IMR-90 (cell line): ENCODE measurements around the gene ASB7. TPM values are rescaled to one million over a fixed set of nuclear protein-coding genes. Genes with fewer than 3 reads are reported as not detected.

ENCODE experiments used
- ATAC-seq: fragments of 200-7000 bp; cut with Tn5 transposase; 2 replicates; pipeline ENCODE4 v1.9.1; 2020; ENCODE audit warnings: low read depth, mild to moderate bottlenecking, moderate library complexity
- BruUV-seq: library from RNA; stranded (reverse); fragments of 400-500 nt; replicated peaks from 2 replicates; lab custom pipeline; 2021; lab: Mats Ljungman, UMichigan
- CTCF ChIA-PET: fragments of 300-600 bp; formaldehyde crosslinking; extraction: SDS; loops from one replicate; lab custom pipeline; 2021; ENCODE audit warnings: antibody characterized with exemption; lab: Yijun Ruan, JAX
- POLR2A ChIA-PET: fragments of 300-600 bp; sonication (Branson Sonifier 250); formaldehyde crosslinking; loops from one replicate; lab custom pipeline; 2022; ENCODE audit warnings: antibody characterized with exemption; ENCODE audit not compliant: unreplicated experiment; lab: Charles Lee
- DNase-seq: peaks from one replicate; pipeline ENCODE4 v3.0.0; 2013
- H2AFZ ChIP-seq: replicated peaks from 2 replicates; pipeline ENCODE3; 2013; ENCODE audit warnings: low read length, mild to moderate bottlenecking; ENCODE audit not compliant: poor library complexity
- H2AK5ac ChIP-seq: 2 replicates; pipeline ENCODE4 v1.6.1; 2013; ENCODE audit warnings: low read depth, low read length, inconsistent platforms
- H2AK9ac ChIP-seq: replicated peaks from 2 replicates; pipeline ENCODE3; 2013; ENCODE audit warnings: mild to moderate bottlenecking, low read depth, low read length, moderate library complexity; ENCODE audit not compliant: poor library complexity
- H2BK120ac ChIP-seq: 2 replicates; pipeline ENCODE4 v1.6.1; 2013; ENCODE audit warnings: low read depth, low read length, inconsistent platforms
- H2BK15ac ChIP-seq: 3 replicates; pipeline ENCODE4 v1.6.1; 2013; ENCODE audit warnings: low read depth, low read length, inconsistent platforms
- H2BK20ac ChIP-seq: 2 replicates; pipeline ENCODE4 v1.6.1; 2013; ENCODE audit warnings: low read depth, mild to moderate bottlenecking, inconsistent platforms, low read length, moderate library complexity
- H2BK5ac ChIP-seq: 2 replicates; pipeline ENCODE4 v1.6.1; 2013; ENCODE audit warnings: mild to moderate bottlenecking, low read depth, low read length, inconsistent platforms; ENCODE audit not compliant: poor library complexity, severe bottlenecking
- H3K14ac ChIP-seq: replicated peaks from 2 replicates; pipeline ENCODE4 v1.6.1; 2013; ENCODE audit warnings: low read depth, low read length, inconsistent platforms
- H3K18ac ChIP-seq: 2 replicates; pipeline ENCODE4 v1.6.1; 2013; ENCODE audit warnings: low read depth, low read length, control low read depth
- H3K23ac ChIP-seq: 2 replicates; pipeline ENCODE4 v1.6.1; 2013; ENCODE audit warnings: low read depth, low read length, inconsistent platforms
- H3K27ac ChIP-seq: 2 replicates; pipeline ENCODE4 v1.5.1; 2013; ENCODE audit warnings: mild to moderate bottlenecking, control low read depth, low read length; ENCODE audit not compliant: insufficient read depth
- H3K27me3 ChIP-seq: 2 replicates; pipeline ENCODE4 v1.6.1; 2013; ENCODE audit warnings: low read length; ENCODE audit not compliant: control insufficient read depth, insufficient read depth
- H3K36me3 ChIP-seq: 2 replicates; pipeline ENCODE4 v1.6.1; 2013; ENCODE audit warnings: low read length, mixed read lengths; ENCODE audit not compliant: control insufficient read depth, insufficient read depth
- H3K4ac ChIP-seq: 2 replicates; pipeline ENCODE4 v1.6.1; 2013; ENCODE audit warnings: low read depth, low read length, inconsistent platforms
- H3K4me1 ChIP-seq: 2 replicates; pipeline ENCODE4 v1.6.1; 2013; ENCODE audit warnings: low read length, mixed read lengths; ENCODE audit not compliant: control insufficient read depth, insufficient read depth
- H3K4me2 ChIP-seq: 2 replicates; pipeline ENCODE4 v1.6.1; 2013; ENCODE audit warnings: low read depth, mild to moderate bottlenecking, control low read depth, low read length, moderate library complexity
- H3K4me3 ChIP-seq: 2 replicates; pipeline ENCODE4 v1.5.1; 2013; ENCODE audit warnings: low read depth, mild to moderate bottlenecking, control low read depth, low read length, moderate library complexity; ENCODE audit not compliant: insufficient read depth
- H3K56ac ChIP-seq: 2 replicates; pipeline ENCODE4 v1.6.1; 2013; ENCODE audit warnings: low read length, inconsistent platforms; ENCODE audit not compliant: insufficient read depth; ENCODE audit errors: extremely low read depth
- H3K79me1 ChIP-seq, 2 experiments: 2 replicates each; pipeline ENCODE4 v1.6.1; 2013; ENCODE audit warnings: low read length in 2 of 2, inconsistent platforms in 1 of 2, low read depth in 1 of 2
- H3K9ac ChIP-seq: 2 replicates; pipeline ENCODE4 v1.6.1; 2013; ENCODE audit warnings: low read depth, low read length, control low read depth
- H3K9me1 ChIP-seq: 2 replicates; pipeline ENCODE4 v1.6.1; 2013; ENCODE audit warnings: low read length, inconsistent platforms; ENCODE audit not compliant: insufficient read depth
- H3K9me3 ChIP-seq: 2 replicates; pipeline ENCODE4 v1.6.1; 2013; ENCODE audit warnings: low read length; ENCODE audit not compliant: control insufficient read depth, insufficient read depth
- H4K20me1 ChIP-seq: 2 replicates; pipeline ENCODE4 v1.6.1; 2013; ENCODE audit warnings: low read length, inconsistent platforms; ENCODE audit not compliant: insufficient read depth
- H4K5ac ChIP-seq: 2 replicates; pipeline ENCODE4 v1.6.1; 2013; ENCODE audit warnings: mild to moderate bottlenecking, low read depth, low read length, control low read depth
- H4K8ac ChIP-seq, 2 experiments: 2 replicates each; pipeline ENCODE4 v1.6.1; 2013; ENCODE audit warnings: low read depth in 2 of 2, low read length in 2 of 2, control low read depth in 1 of 2, inconsistent platforms in 1 of 2
- H4K91ac ChIP-seq: 2 replicates; pipeline ENCODE4 v1.6.1; 2013; ENCODE audit warnings: low read depth, low read length, inconsistent platforms; ENCODE audit not compliant: insufficient read depth
- FOS ChIP-seq: fragments of 150-350 bp; IDR thresholded peaks from 2 replicates; pipeline ENCODE4 v1.6.1; 2016; ENCODE audit warnings: low read depth, low read length
- WGBS, 2 experiments: methylation state at CpG; one replicate each; pipeline versions ENCODE4 v1.1.5 to v1.1.7; 2013; ENCODE audit warnings: missing lambda C conversion rate in 2 of 2; ENCODE audit not compliant: insufficient read length in 1 of 2; ENCODE audit errors: extremely low coverage in 2 of 2; 5-methylcytosine and 5-hydroxymethylcytosine counted together
- dilution Hi-C: fragments of 300-500 bp; cut with HindIII; formaldehyde crosslinking; loops from one replicate; pipeline ENCODE4 v1.14.3; 2018; ENCODE audit warnings: low sequenced_read_pairs; ENCODE audit not compliant: unreplicated experiment
- in situ Hi-C: fragments of 300-500 bp; cut with MboI; formaldehyde crosslinking; loops from 3 replicates; pipeline ENCODE4 v1.14.3; 2019; ENCODE audit warnings: low sequenced_read_pairs, inconsistent platforms, mixed read lengths
- intact Hi-C: fragments of 100-400 bp; cut with micrococcal nuclease; formaldehyde crosslinking; loops from 2 replicates; pipeline ENCODE4 v1.10.0; 2022
- microRNA-seq, 2 experiments: library from miRNA; stranded (forward) in 1 of 2; unstranded in 1 of 2; fragments of 10-50 nt in 1 of 2; fragments of <30 nt in 1 of 2; gene quantifications in 1 of 2; microRNA quantifications in 1 of 2; one replicate each; pipeline versions ENCODE3 to v1.1.0; 2013 to 2020; ENCODE audit not compliant: insufficient read depth in 1 of 2, insufficient read length in 1 of 2, unreplicated experiment in 1 of 2
- polyA plus RNA-seq, 3 experiments: library from polyadenylated mRNA; depleted of rRNA; stranded (reverse); fragments of >200 nt; gene quantifications; 2 replicates each; pipeline ENCODE4 v1.2.3, GENCODE V29; 2012; ENCODE audit warnings: low replicate concordance in 1 of 3
- small RNA-seq, 5 experiments: library from RNA; depleted of rRNA; stranded (forward); fragments of <200 nt; gene quantifications; one replicate each; pipeline ENCODE3, GENCODE V24; 2012
- total RNA-seq: library from RNA; depleted of rRNA; stranded (reverse); fragments of >200 nt; gene quantifications from 2 replicates; pipeline ENCODE4 v1.2.3, GENCODE V29; 2012; rRNA removed

The ASB7 gene
- total and polyA plus RNA-seq, 2 of the 4 experiments (the other 2 are of a cell fraction) = 7.7 to 16.7 TPM

- WGBS, 2 experiments = 80% methylated on average over 2 of the region's 3 CpGs; no CpG with 5 or more reads in 1 of the 2 experiments
- no peaks in the 10 kb centered on the region for H3K27me3 ChIP-seq
- in situ Hi-C loops = no loop called here
- no peak overlapping the region for H2BK5ac ChIP-seq
- H2BK20ac ChIP-seq = 0 out of 2 replicates have a peak overlapping the region, but pooled peaks have one; percentile 16
- no peaks in the 10 kb centered on the region for H4K20me1 ChIP-seq
- no peak overlapping the region for H2BK15ac ChIP-seq
- H2AK9ac ChIP-seq = no peak overlapping the region
- H3K9ac ChIP-seq = no peak overlapping the region
- intact Hi-C loops = no loop called here
- H3K79me1 ChIP-seq = no peaks in the 10 kb centered on the region
- H3K4ac ChIP-seq = no peak overlapping the region
- H2AK5ac ChIP-seq = no peak overlapping the region
- no peak overlapping the region for H3K4me2 ChIP-seq
- H4K5ac ChIP-seq = no peak overlapping the region
- no peak overlapping the region for H3K4me3 ChIP-seq
- dilution Hi-C loops = no loop called here
- ChIA-PET CTCF (interaction anchor here (0.6 kb wide), 2 partner anchors 15 to 33 kb away, joined by 3 to 4 read pairs; no protein-coding TSS in a partner anchor), POLR2A (no interaction called here)
- DNase-seq = no peak
- TF ChIP-seq FOS = no peak
- H3K23ac ChIP-seq = no peak overlapping the region
- H3K27ac ChIP-seq = no peak overlapping the region
- H3K36me3 ChIP-seq = no peaks in the 10 kb centered on the region
- H3K9me3 ChIP-seq = no peaks in the 10 kb centered on the region
- no TSS peak for BruUV-seq
- peaks cover 7% of the 10 kb centered on the region for H3K4me1 ChIP-seq
- peaks cover 10% of the 10 kb centered on the region; the same call in 1 of the 2 replicates for H3K9me1 ChIP-seq
- H2AFZ ChIP-seq = no peak overlapping the region
- no peak for ATAC-seq
- H3K56ac ChIP-seq = no peak overlapping the region
- H3K18ac ChIP-seq = no peak overlapping the region
- no peak overlapping the region for H4K91ac ChIP-seq
- no peak overlapping the region for H4K8ac ChIP-seq
- no peak overlapping the region for H3K14ac ChIP-seq
- H2BK120ac ChIP-seq = no peak overlapping the region
These were observed 94.1 kb downstream of the ASB7 start for GRCh38 chr15:100696452-100696851.

Small RNAs within 50 kb of the gene (microRNA-seq; reads per million reads assigned to microRNA genes)
- gene RF00019 (ENCODE audit: insufficient read depth, insufficient read length) (not detected), gene RNU6-181P (ENCODE audit: insufficient read depth, insufficient read length) (not detected)

Small RNAs within 50 kb of the gene (small RNA-seq; reads per million reads assigned to genes)
- gene RF00019 = 0 reads per million in 5 experiments
- 0 to 1.2 (median 0) reads per million in 5 experiments for gene RNU6-181P

Other genes starting within 250 kb of the ASB7 start
- not detected in 2 replicates for gene CERS3, start 73.6 kb upstream of the ASB7 start, total RNA-seq
- not detected in 2 replicates for gene CERS3, start 73.6 kb upstream of the ASB7 start, polyA plus RNA-seq (2012; rRNA removed)
- 10.6 and 14.7 TPM in 2 replicates for gene LINS1, start 405 bp upstream of the ASB7 start, total RNA-seq
- 6.4 and 6.9 TPM in 2 replicates for gene LINS1, start 405 bp upstream of the ASB7 start, polyA plus RNA-seq (2012; rRNA removed)